ENCODE measurements around the gene SLC37A2.

Gene SLC37A2

GRCh38 chr11:125093502-125093901, 30.4 kb downstream of the SLC37A2 start:
- H2AFZ ChIP-seq (ENCODE audit: insufficient read depth, low read length, poor library complexity) = no peak overlapping the region
- H2AK5ac ChIP-seq (ENCODE audit: low read length) = no peak overlapping the region
- H3K27me3 ChIP-seq (ENCODE audit: insufficient read depth, low read length) = no peaks in the 10 kb centered on the region
- H2BK12ac ChIP-seq (ENCODE audit: low read length) = no peak overlapping the region
- H3K18ac ChIP-seq (ENCODE audit: low read length) = no peak overlapping the region
- H3K36me3 ChIP-seq (ENCODE audit: control insufficient read depth in 1 of 2, insufficient read depth in 2 of 2, low read length in 2 of 2) = no peaks in the 10 kb centered on the region
- WGBS (ENCODE audit: extremely low coverage, insufficient coverage, insufficient read length) = no CpG with 5 or more reads among the region's 4 CpGs
- H4K91ac ChIP-seq (ENCODE audit: low read depth, low read length) = no peak overlapping the region
- no peak overlapping the region for H4K8ac ChIP-seq (ENCODE audit: low read depth, low read length)
- no peak overlapping the region for H2BK120ac ChIP-seq (ENCODE audit: insufficient read depth, low read length, poor library complexity)
- H3K79me1 ChIP-seq (ENCODE audit: low read length) = no peaks in the 10 kb centered on the region
- H3K4me1 ChIP-seq (ENCODE audit: control insufficient read depth in 1 of 2, insufficient read depth in 2 of 2, low read length in 2 of 2) = peaks cover 4 to 5% of the 10 kb centered on the region in 2 experiments
- H3K14ac ChIP-seq (ENCODE audit: low read length) = no peak overlapping the region
- no peak overlapping the region for H3K4me2 ChIP-seq (ENCODE audit: low read length)
- H3K4ac ChIP-seq (ENCODE audit: low read depth, low read length) = no peak overlapping the region
- no peak overlapping the region for H3K23ac ChIP-seq (ENCODE audit: low read length)
- H4K12ac ChIP-seq (ENCODE audit: low read depth, low read length) = no peak overlapping the region
- no peak overlapping the region for H3K4me3 ChIP-seq (ENCODE audit: low read depth, low read length)
- H3K79me2 ChIP-seq (ENCODE audit: control insufficient read depth, insufficient read depth, low read length, poor library complexity) = no peaks in the 10 kb centered on the region
- DNase-seq = no peak
- no peak overlapping the region for H2BK5ac ChIP-seq (ENCODE audit: low read depth, low read length, poor library complexity)
- H3K9me3 ChIP-seq (ENCODE audit: insufficient read depth, low read depth, low read length) = no peaks in the 10 kb centered on the region
- H3K9ac ChIP-seq (ENCODE audit: low read length) = no peak overlapping the region
- no peak overlapping the region for H3K27ac ChIP-seq (ENCODE audit: low read depth, low read length)

GRCh38 chr11:125094731-125095130, 31.6 kb downstream of the SLC37A2 start:
- WGBS (ENCODE audit: extremely low coverage, insufficient coverage, insufficient read length) = no CpG with 5 or more reads among the region's 2 CpGs
- no peak overlapping the region for H3K23ac ChIP-seq (ENCODE audit: low read length)
- no peaks in the 10 kb centered on the region for H3K36me3 ChIP-seq (ENCODE audit: control insufficient read depth in 1 of 2, insufficient read depth in 2 of 2, low read length in 2 of 2)
- no peak overlapping the region for H4K91ac ChIP-seq (ENCODE audit: low read depth, low read length)
- H4K8ac ChIP-seq (ENCODE audit: low read depth, low read length) = no peak overlapping the region
- H3K4ac ChIP-seq (ENCODE audit: low read depth, low read length) = no peak overlapping the region
- no peak overlapping the region for H2BK120ac ChIP-seq (ENCODE audit: insufficient read depth, low read length, poor library complexity)
- no peaks in the 10 kb centered on the region for H3K79me2 ChIP-seq (ENCODE audit: control insufficient read depth, insufficient read depth, low read length, poor library complexity)
- no peak overlapping the region for H4K12ac ChIP-seq (ENCODE audit: low read depth, low read length)
- H2BK12ac ChIP-seq (ENCODE audit: low read length) = no peak overlapping the region
- H3K4me2 ChIP-seq (ENCODE audit: low read length) = no peak overlapping the region
- no peaks in the 10 kb centered on the region for H3K9me3 ChIP-seq (ENCODE audit: insufficient read depth, low read depth, low read length)
- H3K9ac ChIP-seq (ENCODE audit: low read length) = no peak overlapping the region
- peaks cover 4 to 5% of the 10 kb centered on the region in 2 experiments for H3K4me1 ChIP-seq (ENCODE audit: control insufficient read depth in 1 of 2, insufficient read depth in 2 of 2, low read length in 2 of 2)
- H2BK5ac ChIP-seq (ENCODE audit: low read depth, low read length, poor library complexity) = no peak overlapping the region
- H3K27ac ChIP-seq (ENCODE audit: low read depth, low read length) = no peak overlapping the region
- H2AFZ ChIP-seq (ENCODE audit: insufficient read depth, low read length, poor library complexity) = no peak overlapping the region
- no peak for DNase-seq
- no peaks in the 10 kb centered on the region for H3K27me3 ChIP-seq (ENCODE audit: insufficient read depth, low read length)
- H2AK5ac ChIP-seq (ENCODE audit: low read length) = no peak overlapping the region
- no peak overlapping the region for H3K4me3 ChIP-seq (ENCODE audit: low read depth, low read length)
- H3K79me1 ChIP-seq (ENCODE audit: low read length) = no peaks in the 10 kb centered on the region
- H3K18ac ChIP-seq (ENCODE audit: low read length) = no peak overlapping the region
- no peak overlapping the region for H3K14ac ChIP-seq (ENCODE audit: low read length)

DNA sequence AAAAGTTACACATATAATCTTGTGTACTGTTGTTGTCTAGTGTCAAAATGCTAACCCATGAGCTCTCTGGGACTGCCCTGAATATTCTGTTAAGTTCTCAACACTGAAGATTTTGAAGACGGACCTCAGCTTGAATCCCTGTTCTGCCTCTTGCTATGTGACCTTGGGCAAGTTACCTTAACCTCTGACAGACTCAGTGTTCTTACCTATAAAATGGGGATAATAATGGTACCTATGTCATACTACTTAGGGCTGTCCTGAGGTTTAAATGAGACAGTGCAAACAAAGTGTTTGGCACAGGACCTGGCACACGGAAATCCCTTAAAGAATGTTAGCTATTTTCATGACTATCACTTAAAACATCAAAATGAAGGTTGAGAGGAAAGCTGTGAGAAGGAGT, 37.0 kb downstream of the SLC37A2 start:
- Histone ChIP-seq H4K8ac (ENCODE audit: low read depth, low read length) (no peak overlapping the region), H2AK5ac (ENCODE audit: low read length) (no peak overlapping the region), H3K36me3 (ENCODE audit: control insufficient read depth in 1 of 2, insufficient read depth in 2 of 2, low read length in 2 of 2) (no peaks in the 10 kb centered on the region), H3K79me1 (ENCODE audit: low read length) (no peaks in the 10 kb centered on the region), H3K4me3 (ENCODE audit: low read depth, low read length) (no peak overlapping the region), H2BK120ac (ENCODE audit: insufficient read depth, low read length, poor library complexity) (no peak overlapping the region), H4K91ac (ENCODE audit: low read depth, low read length) (no peak overlapping the region), H2BK5ac (ENCODE audit: low read depth, low read length, poor library complexity) (no peak overlapping the region), H3K4me1 (ENCODE audit: control insufficient read depth in 1 of 2, insufficient read depth in 2 of 2, low read length in 2 of 2) (no peaks in the 10 kb centered on the region), H4K12ac (ENCODE audit: low read depth, low read length) (no peak overlapping the region), H3K4me2 (ENCODE audit: low read length) (no peak overlapping the region), H3K4ac (ENCODE audit: low read depth, low read length) (no peak overlapping the region), H3K23ac (ENCODE audit: low read length) (no peak overlapping the region), H3K27me3 (ENCODE audit: insufficient read depth, low read length) (no peaks in the 10 kb centered on the region), H3K9me3 (ENCODE audit: insufficient read depth, low read depth, low read length) (no peaks in the 10 kb centered on the region), H3K27ac (ENCODE audit: low read depth, low read length) (no peak overlapping the region), H3K79me2 (ENCODE audit: control insufficient read depth, insufficient read depth, low read length, poor library complexity) (no peaks in the 10 kb centered on the region), H2AFZ (ENCODE audit: insufficient read depth, low read length, poor library complexity) (no peak overlapping the region), H3K18ac (ENCODE audit: low read length) (no peak overlapping the region), H3K14ac (ENCODE audit: low read length) (no peak overlapping the region), H3K9ac (ENCODE audit: low read length) (no peak overlapping the region), H2BK12ac (ENCODE audit: low read length) (no peak overlapping the region)
- no CpG with 5 or more reads among the region's 2 CpGs for whole genome bisulfite sequencing (ENCODE audit: extremely low coverage, insufficient coverage, insufficient read length)
- no peak for DNase-seq

DNA sequence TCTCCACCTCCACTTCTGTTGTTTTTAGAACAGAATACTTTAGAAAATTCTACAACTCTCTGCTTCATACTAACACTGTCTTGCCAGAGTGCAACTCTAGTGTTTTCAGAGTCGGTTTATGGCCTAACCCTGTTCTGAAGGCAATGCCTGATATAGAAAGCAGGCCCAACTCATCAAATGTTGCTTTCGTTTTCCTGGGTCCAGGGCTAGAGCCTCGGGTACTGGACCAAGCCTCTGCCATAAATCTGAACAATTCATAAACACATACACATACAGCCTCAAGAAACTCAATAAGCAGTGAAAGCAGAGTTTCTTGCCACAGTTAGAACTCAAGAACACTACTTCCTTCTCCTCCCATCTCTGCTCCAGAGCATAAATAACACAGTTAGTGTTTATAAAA, 38.5 kb downstream of the SLC37A2 start:
- DNase-seq = no peak
- Histone ChIP-seq H2BK5ac (ENCODE audit: low read depth, low read length, poor library complexity) (no peak overlapping the region), H3K79me2 (ENCODE audit: control insufficient read depth, insufficient read depth, low read length, poor library complexity) (no peaks in the 10 kb centered on the region), H3K14ac (ENCODE audit: low read length) (no peak overlapping the region), H3K4me1 (ENCODE audit: control insufficient read depth in 1 of 2, insufficient read depth in 2 of 2, low read length in 2 of 2) (no peaks in the 10 kb centered on the region), H4K8ac (ENCODE audit: low read depth, low read length) (no peak overlapping the region), H3K36me3 (ENCODE audit: control insufficient read depth in 1 of 2, insufficient read depth in 2 of 2, low read length in 2 of 2) (no peaks in the 10 kb centered on the region), H3K4ac (ENCODE audit: low read depth, low read length) (no peak overlapping the region), H4K12ac (ENCODE audit: low read depth, low read length) (no peak overlapping the region), H2BK12ac (ENCODE audit: low read length) (no peak overlapping the region), H3K4me3 (ENCODE audit: low read depth, low read length) (no peak overlapping the region), H3K18ac (ENCODE audit: low read length) (no peak overlapping the region), H3K27ac (ENCODE audit: low read depth, low read length) (no peak overlapping the region), H2BK120ac (ENCODE audit: insufficient read depth, low read length, poor library complexity) (no peak overlapping the region), H4K91ac (ENCODE audit: low read depth, low read length) (no peak overlapping the region), H3K23ac (ENCODE audit: low read length) (no peak overlapping the region), H2AK5ac (ENCODE audit: low read length) (no peak overlapping the region), H2AFZ (ENCODE audit: insufficient read depth, low read length, poor library complexity) (no peak overlapping the region), H3K79me1 (ENCODE audit: low read length) (no peaks in the 10 kb centered on the region), H3K4me2 (ENCODE audit: low read length) (no peak overlapping the region), H3K9ac (ENCODE audit: low read length) (no peak overlapping the region), H3K9me3 (ENCODE audit: insufficient read depth, low read depth, low read length) (no peaks in the 10 kb centered on the region), H3K27me3 (ENCODE audit: insufficient read depth, low read length) (no peaks in the 10 kb centered on the region)
- no CpG with 5 or more reads among the region's 3 CpGs for WGBS (ENCODE audit: extremely low coverage, insufficient coverage, insufficient read length)

All from trophoblast cell (in vitro differentiated cells and primary cell).